A673 (cell line): ENCODE measurements around the gene SRRM4.

Experiments used
- CTCF ChIP-seq: fragments of 300-800, 200-600 bp; sonication (generic); conservative IDR thresholded peaks from 2 replicates; pipeline ENCODE4 v1.5.1; 2017; ENCODE audit warnings: low read depth, mild to moderate bottlenecking, antibody characterized with exemption, low read length, moderate library complexity, mixed read lengths
- EZH2 ChIP-seq: fragments of 200-600 bp; sonication (generic); IDR thresholded peaks from 2 replicates; pipeline ENCODE4 v1.6.1; 2017; ENCODE audit warnings: borderline replicate concordance, low read depth, mild to moderate bottlenecking, mixed read lengths, antibody characterized with exemption, low read length; ENCODE audit not compliant: poor library complexity, severe bottlenecking

- TF ChIP-seq CTCF (no peak), EZH2 (no peak)
These were observed 221.2 kb downstream of the SRRM4 start for GRCh38 chr12:119202544-119202943.
